Neuronal stem cell (in vitro differentiated cells): ENCODE data around the gene PDE4B.

Source experiments
- DNase-seq: peaks from one replicate; pipeline ENCODE4 v3.0.0-alpha.2; 2013; ENCODE audit warnings: low spot score
- H2AFZ ChIP-seq: one replicate; pipeline ENCODE4 v1.6.1; 2013; ENCODE audit warnings: mild to moderate bottlenecking, low read length, inconsistent platforms
- H2AK5ac ChIP-seq: 2 replicates; pipeline ENCODE4 v1.6.1; 2013; ENCODE audit warnings: low read depth, mild to moderate bottlenecking, inconsistent platforms, low read length, moderate library complexity, mixed read lengths
- H2BK120ac ChIP-seq: 2 replicates; pipeline ENCODE4 v1.6.1; 2013; ENCODE audit warnings: low read depth, mild to moderate bottlenecking, inconsistent platforms, low read length, moderate library complexity, mixed read lengths
- H2BK12ac ChIP-seq: one replicate; pipeline ENCODE4 v1.6.1; 2013; ENCODE audit warnings: low read length, inconsistent platforms
- H2BK15ac ChIP-seq: 2 replicates; pipeline ENCODE4 v1.6.1; 2013; ENCODE audit warnings: mild to moderate bottlenecking, low read length, inconsistent platforms, mixed read lengths
- H2BK5ac ChIP-seq: one replicate; pipeline ENCODE4 v1.6.1; 2013; ENCODE audit warnings: inconsistent platforms, mild to moderate bottlenecking, low read length, moderate library complexity
- H3K14ac ChIP-seq: one replicate; pipeline ENCODE4 v1.6.1; 2013; ENCODE audit warnings: low read length, inconsistent platforms
- H3K18ac ChIP-seq: 2 replicates; pipeline ENCODE4 v1.6.1; 2013; ENCODE audit warnings: low read length, inconsistent platforms
- H3K23ac ChIP-seq: 2 replicates; pipeline ENCODE4 v1.6.1; 2013; ENCODE audit warnings: low read depth, mild to moderate bottlenecking, mixed read lengths, low read length, inconsistent platforms; ENCODE audit not compliant: poor library complexity
- H3K27ac ChIP-seq: replicated peaks from 3 replicates; pipeline ENCODE4 v1.5.1; 2013; ENCODE audit warnings: low read length, inconsistent platforms
- H3K27me3 ChIP-seq, 3 experiments: 2 replicates each; pipeline ENCODE4 v1.6.1; 2013; ENCODE audit warnings: low read length in 3 of 3, mild to moderate bottlenecking in 2 of 3, inconsistent platforms in 1 of 3, low read depth in 1 of 3, mixed read lengths in 1 of 3, moderate library complexity in 1 of 3; ENCODE audit not compliant: control insufficient read depth in 3 of 3, insufficient read depth in 3 of 3
- H3K36me3 ChIP-seq, 2 donors: replicated peaks in 1 of 2; 2 replicates each; pipeline ENCODE4 v1.6.1; 2013; ENCODE audit warnings: low read length in 2 of 2; ENCODE audit not compliant: control insufficient read depth in 2 of 2, insufficient read depth in 2 of 2
- H3K4ac ChIP-seq: 2 replicates; pipeline ENCODE4 v1.6.1; 2013; ENCODE audit warnings: inconsistent platforms, mild to moderate bottlenecking, low read length, moderate library complexity
- H3K4me1 ChIP-seq, 2 donors: 1 replicate in 1 of 2; 2 replicates in 1 of 2; pipeline ENCODE4 v1.6.1; 2013; ENCODE audit warnings: low read length in 2 of 2, low read depth in 1 of 2; ENCODE audit not compliant: control insufficient read depth in 2 of 2, insufficient read depth in 1 of 2
- H3K4me2 ChIP-seq: one replicate; pipeline ENCODE4 v1.6.1; 2013; ENCODE audit warnings: mild to moderate bottlenecking, low read length, inconsistent platforms; ENCODE audit not compliant: insufficient read depth, poor library complexity, severe bottlenecking
- H3K4me3 ChIP-seq, 2 donors: 2 replicates each; pipeline ENCODE4 v1.5.1; 2013; ENCODE audit warnings: low read length in 2 of 2, mild to moderate bottlenecking in 2 of 2, inconsistent platforms in 1 of 2, moderate library complexity in 1 of 2
- H3K79me1 ChIP-seq: one replicate; pipeline ENCODE4 v1.6.1; 2013; ENCODE audit warnings: low read depth, mild to moderate bottlenecking, inconsistent platforms, low read length, moderate library complexity
- H3K9ac ChIP-seq: one replicate; pipeline ENCODE4 v1.6.1; 2013; ENCODE audit warnings: mild to moderate bottlenecking, low read depth, low read length, inconsistent platforms; ENCODE audit not compliant: poor library complexity
- H3K9me3 ChIP-seq, 2 donors: replicated peaks in 1 of 2; 2 replicates each; pipeline versions ENCODE3 to v1.6.1; 2013; ENCODE audit warnings: low read length in 2 of 2, mild to moderate bottlenecking in 2 of 2, inconsistent platforms in 1 of 2, low read depth in 1 of 2, mixed read lengths in 1 of 2, moderate library complexity in 1 of 2; ENCODE audit not compliant: control insufficient read depth in 2 of 2, insufficient read depth in 1 of 2
- H4K8ac ChIP-seq: one replicate; pipeline ENCODE4 v1.6.1; 2013; ENCODE audit warnings: low read depth, mild to moderate bottlenecking, inconsistent platforms, low read length, moderate library complexity
- H4K91ac ChIP-seq: one replicate; pipeline ENCODE4 v1.6.1; 2013; ENCODE audit warnings: low read length, low read depth, mild to moderate bottlenecking, inconsistent platforms; ENCODE audit not compliant: poor library complexity
- WGBS, 2 donors: extraction: QIAGEN DNeasy Blood & Tissue Kit; methylation state at CpG; one replicate each; pipeline ENCODE4 v1.1.7; 2013; ENCODE audit warnings: missing lambda C conversion rate in 2 of 2, mixed read lengths in 1 of 2; ENCODE audit not compliant: insufficient read length in 2 of 2, insufficient replicate concordance in 1 of 2; ENCODE audit errors: extremely low coverage in 2 of 2; 5-methylcytosine and 5-hydroxymethylcytosine counted together

The PDE4B gene

GRCh38 chr1:65812065-65812464, 19.4 kb downstream of the PDE4B start:
- peak overlapping the region; percentile 40 for H2AFZ ChIP-seq
- H2AK5ac ChIP-seq, result no peak overlapping the region
- H3K14ac ChIP-seq, result no peak overlapping the region
- H3K18ac ChIP-seq, result no peak overlapping the region
- H3K27me3 ChIP-seq, result no peaks in the 10 kb centered on the region
- no peak overlapping the region for H3K4me3 ChIP-seq
- no peak overlapping the region for H3K4me2 ChIP-seq
- no peaks in the 10 kb centered on the region for H3K79me1 ChIP-seq
- no peak overlapping the region for H2BK5ac ChIP-seq
- no CpG with 5 or more reads among the region's 1 CpG for WGBS, 2 donors
- H2BK15ac ChIP-seq, result no peak overlapping the region
- H2BK120ac ChIP-seq, result no peak overlapping the region
- H3K9me3 ChIP-seq, result no peaks in the 10 kb centered on the region
- no peak overlapping the region for H2BK12ac ChIP-seq
- H3K9ac ChIP-seq, result no peak overlapping the region
- H3K27ac ChIP-seq, result no peak overlapping the region
- peaks cover 0 to 6% of the 10 kb centered on the region in 2 donors for H3K4me1 ChIP-seq
- no peak for DNase-seq
- H3K36me3 ChIP-seq, result no peaks in the 10 kb centered on the region
- H3K4ac ChIP-seq, result no peak overlapping the region
- H4K91ac ChIP-seq, result no peak overlapping the region
- H3K23ac ChIP-seq, result no peak overlapping the region
- no peak overlapping the region for H4K8ac ChIP-seq

- Histone ChIP-seq H3K27ac (no peak overlapping the region), H3K23ac (no peak overlapping the region), H3K14ac (no peak overlapping the region), H2BK12ac (no peak overlapping the region), H3K27me3 (no peaks in the 10 kb centered on the region), H2BK5ac (no peak overlapping the region), H3K4me2 (no peak overlapping the region), H2AFZ (no peak overlapping the region), H3K18ac (no peak overlapping the region), H2BK120ac (no peak overlapping the region), H3K4me1 (peaks cover 0 to 6% of the 10 kb centered on the region in 2 donors), H2AK5ac (no peak overlapping the region), H4K91ac (no peak overlapping the region), H4K8ac (no peak overlapping the region), H3K9ac (no peak overlapping the region), H3K79me1 (no peaks in the 10 kb centered on the region), H3K9me3 (no peaks in the 10 kb centered on the region), H3K4ac (no peak overlapping the region), H3K36me3 (no peaks in the 10 kb centered on the region), H3K4me3 (no peak overlapping the region), H2BK15ac (no peak overlapping the region)
- DNase-seq, result no peak
- WGBS, 2 donors, result no CpG with 5 or more reads among the region's 3 CpGs
Measured at GRCh38 chr1:65813956-65814355, 21.3 kb downstream of the PDE4B start.

- H3K4ac ChIP-seq, result no peak overlapping the region
Measured at GRCh38 chr1:65814752-65815151, 22.1 kb downstream of the PDE4B start.

GRCh38 chr1:65817891-65818290, 25.2 kb downstream of the PDE4B start:
- H4K8ac ChIP-seq, result no peak overlapping the region
- H2BK120ac ChIP-seq, result no peak overlapping the region
- H3K9ac ChIP-seq, result no peak overlapping the region
- H3K4ac ChIP-seq, result no peak overlapping the region
- no peaks in the 10 kb centered on the region for H3K9me3 ChIP-seq
- no peak overlapping the region for H2BK15ac ChIP-seq
- H2BK5ac ChIP-seq, result no peak overlapping the region
- no peak overlapping the region for H3K4me3 ChIP-seq
- no peak overlapping the region for H2BK12ac ChIP-seq
- H3K36me3 ChIP-seq, result no peaks in the 10 kb centered on the region
- H3K14ac ChIP-seq, result no peak overlapping the region
- H3K79me1 ChIP-seq, result no peaks in the 10 kb centered on the region
- H3K4me2 ChIP-seq, result no peak overlapping the region
- H2AK5ac ChIP-seq, result no peak overlapping the region
- H2AFZ ChIP-seq, result no peak overlapping the region
- H3K27me3 ChIP-seq, result no peaks in the 10 kb centered on the region
- no peak overlapping the region for H4K91ac ChIP-seq
- DNase-seq, result no peak
- H3K27ac ChIP-seq, result no peak overlapping the region
- H3K23ac ChIP-seq, result no peak overlapping the region
- H3K4me1 ChIP-seq, result no peaks in the 10 kb centered on the region
- H3K18ac ChIP-seq, result no peak overlapping the region

More at GRCh38 chr1:65814752-65815151, 22.1 kb downstream of the PDE4B start:
- Histone ChIP-seq H3K27me3 (no peaks in the 10 kb centered on the region), H2BK15ac (no peak overlapping the region), H2BK12ac (no peak overlapping the region), H2BK5ac (no peak overlapping the region), H3K4me1 (peaks cover 0 to 6% of the 10 kb centered on the region in 2 donors), H3K27ac (no peak overlapping the region), H3K36me3 (no peaks in the 10 kb centered on the region), H3K18ac (no peak overlapping the region), H3K23ac (no peak overlapping the region), H3K4me2 (no peak overlapping the region), H4K91ac (no peak overlapping the region), H2BK120ac (no peak overlapping the region), H4K8ac (no peak overlapping the region), H3K9me3 (no peaks in the 10 kb centered on the region), H2AK5ac (no peak overlapping the region), H2AFZ (no peak overlapping the region), H3K14ac (no peak overlapping the region), H3K4me3 (no peak overlapping the region), H3K9ac (no peak overlapping the region), H3K79me1 (no peaks in the 10 kb centered on the region)
- WGBS, 2 donors, result no CpG with 5 or more reads among the region's 3 CpGs
- DNase-seq, result no peak
